Posterior cingulate gyrus (tissue), 11 donors: ENCODE data around the gene GDI1.

Experiments used
- DNase-seq, 10 donors: peaks; one replicate each; pipeline versions ENCODE4 v3.0.0 to v3.0.0-alpha.2; 2020 to 2021; ENCODE audit warnings: mixed read lengths in 3 of 10
- intact Hi-C: fragments of 100-400 bp; cut with DNase I; formaldehyde crosslinking; loops from one replicate; pipeline ENCODE4 v1.15.1; 2023

The GDI1 gene

GRCh38 chrX:154434394-154435168, 2.4 kb upstream of the GDI1 start:
- intact Hi-C loops = no loop called here
- no peak for DNase-seq

- intact Hi-C loops = no loop called here
- DNase-seq = peak in 1 of 10 donors; percentile 73
These were observed 1.7 kb upstream of the GDI1 start for GRCh38 chrX:154435171-154435733.

- intact Hi-C loops = loop anchor here (2.0 kb wide), 1 partner anchor 50 kb away; the partner anchor contains the start of gene UBL4A
These were observed 476 bp upstream of the GDI1 start for GRCh38 chrX:154436374-154436982.

GRCh38 chrX:154437971-154438893, 1.3 kb downstream of the GDI1 start:
- peak in 1 of 10 donors; percentile 70 for DNase-seq

More at GRCh38 chrX:154436374-154436982, 476 bp upstream of the GDI1 start:
- DNase-seq = peak in 2 of 10 donors; percentile 39 to 90

GRCh38 chrX:154439841-154440240, 2.9 kb downstream of the GDI1 start:
- no peak for DNase-seq
- intact Hi-C loops = loop anchor here (5.0 kb wide), 1 partner anchor 37 kb away; the partner anchor contains the start of gene LAGE3

More at GRCh38 chrX:154437971-154438893, 1.3 kb downstream of the GDI1 start:
- intact Hi-C loops = loop anchor here (2.0 kb wide), 1 partner anchor 49 kb away; the partner anchor contains the start of gene UBL4A

- DNase-seq = peak in 1 of 10 donors; percentile 68
- intact Hi-C loops = loop anchor here (5.0 kb wide), 1 partner anchor 37 kb away; the partner anchor contains the start of gene LAGE3
These were observed 3.8 kb downstream of the GDI1 start for GRCh38 chrX:154440623-154441357.

GRCh38 chrX:154441564-154441963, 4.6 kb downstream of the GDI1 start:
- no peak for DNase-seq
- intact Hi-C loops = loop anchor here (5.0 kb wide), 1 partner anchor 36 kb away; the partner anchor contains the start of gene LAGE3

- intact Hi-C loops = loop anchor here (5.0 kb wide), 1 partner anchor 35 kb away; the partner anchor contains the start of gene LAGE3
- DNase-seq = no peak
These were observed 5.2 kb downstream of the GDI1 start for GRCh38 chrX:154441984-154442707.

- no peak for DNase-seq
- intact Hi-C loops = loop anchor here (5.0 kb wide), 1 partner anchor 34 kb away; the partner anchor contains the start of gene LAGE3
These were observed 6.5 kb downstream of the GDI1 start for GRCh38 chrX:154443479-154443910.

GRCh38 chrX:154443992-154444754, 7.2 kb downstream of the GDI1 start, which contains the start of gene FAM50A:
TSS of gene FAM50A (plus strand) at chrX:154444141. CDS start at chrX:154444236, 95 bp downstream.
- peak; percentile 65 to 96 (median 76) for DNase-seq
- intact Hi-C loops = loop anchor here (5.0 kb wide), 1 partner anchor 33 kb away; the partner anchor contains the start of gene LAGE3

- DNase-seq = no peak
- intact Hi-C loops = loop anchor here (5.0 kb wide), 1 partner anchor 32 kb away; the partner anchor contains the start of gene LAGE3
These were observed 7.8 kb downstream of the GDI1 start for GRCh38 chrX:154444755-154445246.

GRCh38 chrX:154445776-154446175, 8.8 kb downstream of the GDI1 start:
- intact Hi-C loops = no loop called here
- DNase-seq = no peak

- intact Hi-C loops = no loop called here
- DNase-seq = peak in 1 of 10 donors; percentile 61
These were observed 9.5 kb downstream of the GDI1 start for GRCh38 chrX:154446430-154446829.

- no peak for DNase-seq
- intact Hi-C loops = no loop called here
These were observed 11.5 kb downstream of the GDI1 start for GRCh38 chrX:154448484-154448883.

- intact Hi-C loops = no loop called here
- DNase-seq = peak in 1 of 10 donors; percentile 47
These were observed 12.7 kb downstream of the GDI1 start for GRCh38 chrX:154449618-154450017.

GRCh38 chrX:154450312-154450711, 13.4 kb downstream of the GDI1 start:
- peak in 2 of 10 donors; percentile 24 to 42 for DNase-seq
- intact Hi-C loops = no loop called here

GRCh38 chrX:154452823-154453222, 15.9 kb downstream of the GDI1 start:
- peak in 2 of 10 donors; percentile 42 to 92 for DNase-seq
- intact Hi-C loops = no loop called here
